ENCODE data around the gene CERS3. TPM values are rescaled to one million over a fixed set of nuclear protein-coding genes. Genes with fewer than 3 reads are reported as not detected.

CERS3 gene
- total RNA-seq, 1 donor from 2014 or later: 43.5 TPM

DNA sequence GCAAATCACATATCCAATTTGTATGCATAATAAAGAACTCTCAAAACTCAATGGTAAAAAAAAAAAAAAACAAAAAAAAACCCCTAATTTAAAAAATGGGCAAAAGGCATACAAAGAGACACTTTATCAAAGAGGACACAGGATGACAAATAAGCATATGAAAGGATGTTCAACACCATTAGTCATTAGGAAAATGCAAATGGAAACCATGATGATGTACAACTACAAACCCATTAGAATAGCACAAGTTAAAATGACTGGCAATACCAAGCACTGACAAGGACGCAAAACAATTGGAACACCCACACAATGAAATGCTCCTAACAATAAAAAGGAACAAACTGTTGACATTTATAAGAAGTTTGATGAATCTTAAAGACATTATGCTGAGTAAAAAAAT lies 123.6 kb downstream of the CERS3 start:
- TF ChIP-seq POLR2AphosphoS5 (IDR thresholded peaks at IDR 0.05; ENCODE audit: insufficient read depth in 1 of 2, low read depth in 1 of 2) (no peak), POLR2A (IDR thresholded peaks at IDR 0.05) (no peak)
- TF ChIP-seq, protein P1, sequence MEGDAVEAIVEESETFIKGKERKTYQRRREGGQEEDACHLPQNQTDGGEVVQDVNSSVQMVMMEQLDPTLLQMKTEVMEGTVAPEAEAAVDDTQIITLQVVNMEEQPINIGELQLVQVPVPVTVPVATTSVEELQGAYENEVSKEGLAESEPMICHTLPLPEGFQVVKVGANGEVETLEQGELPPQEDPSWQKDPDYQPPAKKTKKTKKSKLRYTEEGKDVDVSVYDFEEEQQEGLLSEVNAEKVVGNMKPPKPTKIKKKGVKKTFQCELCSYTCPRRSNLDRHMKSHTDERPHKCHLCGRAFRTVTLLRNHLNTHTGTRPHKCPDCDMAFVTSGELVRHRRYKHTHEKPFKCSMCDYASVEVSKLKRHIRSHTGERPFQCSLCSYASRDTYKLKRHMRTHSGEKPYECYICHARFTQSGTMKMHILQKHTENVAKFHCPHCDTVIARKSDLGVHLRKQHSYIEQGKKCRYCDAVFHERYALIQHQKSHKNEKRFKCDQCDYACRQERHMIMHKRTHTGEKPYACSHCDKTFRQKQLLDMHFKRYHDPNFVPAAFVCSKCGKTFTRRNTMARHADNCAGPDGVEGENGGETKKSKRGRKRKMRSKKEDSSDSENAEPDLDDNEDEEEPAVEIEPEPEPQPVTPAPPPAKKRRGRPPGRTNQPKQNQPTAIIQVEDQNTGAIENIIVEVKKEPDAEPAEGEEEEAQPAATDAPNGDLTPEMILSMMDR (IDR thresholded peaks at IDR 0.05): no peak

GRCh38 chr15:100400996-100401395 lies 127.8 kb downstream of the CERS3 start:
- no peak overlapping the region for H3K4me3 ChIP-seq
- no peaks in the 10 kb centered on the region for H3K36me3 ChIP-seq
- intact Hi-C loops (cut with DNase I): no loop called here
- DNase-seq (ENCODE audit: extremely low spot score in 2 of 2): no peak
- H3K9me3 ChIP-seq: no peaks in the 10 kb centered on the region
- H3K27ac ChIP-seq: no peak overlapping the region
- no peak for TF ChIP-seq POLR2AphosphoS5 (IDR thresholded peaks at IDR 0.05; ENCODE audit: insufficient read depth in 1 of 2, low read depth in 1 of 2)
- TF ChIP-seq, protein P1 (IDR thresholded peaks at IDR 0.05): no peak
- no peak for TF ChIP-seq POLR2A (IDR thresholded peaks at IDR 0.05)
- no peaks in the 10 kb centered on the region for H3K27me3 ChIP-seq
- no peaks in the 10 kb centered on the region for H3K4me1 ChIP-seq

More for the DNA sequence above, 123.6 kb downstream of the CERS3 start:
- no peaks in the 10 kb centered on the region for H3K4me1 ChIP-seq
- H3K27me3 ChIP-seq: no peaks in the 10 kb centered on the region
- intact Hi-C loops (cut with DNase I): no loop called here
- no peak for DNase-seq (ENCODE audit: extremely low spot score in 2 of 2)
- no peak overlapping the region for H3K27ac ChIP-seq
- no peaks in the 10 kb centered on the region for H3K9me3 ChIP-seq
- no peaks in the 10 kb centered on the region for H3K36me3 ChIP-seq
- no peak overlapping the region for H3K4me3 ChIP-seq

GRCh38 chr15:100394736-100395440 lies 133.9 kb downstream of the CERS3 start:
- Histone ChIP-seq H3K9me3 (no peaks in the 10 kb centered on the region), H3K27me3 (no peaks in the 10 kb centered on the region), H3K27ac (no peak overlapping the region), H3K4me3 (no peak overlapping the region), H3K36me3 (no peaks in the 10 kb centered on the region), H3K4me1 (no peaks in the 10 kb centered on the region)
- TF ChIP-seq POLR2A (IDR thresholded peaks at IDR 0.05) (no peak), POLR2AphosphoS5 (IDR thresholded peaks at IDR 0.05; ENCODE audit: insufficient read depth in 1 of 2, low read depth in 1 of 2) (no peak)
- TF ChIP-seq, protein P1 (IDR thresholded peaks at IDR 0.05): no peak
- DNase-seq (ENCODE audit: extremely low spot score in 2 of 2): no peak
- intact Hi-C loops (cut with DNase I): no loop called here

- intact Hi-C loops (cut with DNase I): no loop called here
- DNase-seq (ENCODE audit: extremely low spot score in 2 of 2): no peak
- no peaks in the 10 kb centered on the region for H3K9me3 ChIP-seq
Measured at GRCh38 chr15:100393008-100393407, 135.7 kb downstream of the CERS3 start.

More at GRCh38 chr15:100393008-100393407, 135.7 kb downstream of the CERS3 start:
- Histone ChIP-seq H3K27me3 (no peaks in the 10 kb centered on the region), H3K27ac (no peak overlapping the region), H3K4me3 (no peak overlapping the region), H3K36me3 (no peaks in the 10 kb centered on the region), H3K4me1 (no peaks in the 10 kb centered on the region)
- no peak for TF ChIP-seq POLR2A (IDR thresholded peaks at IDR 0.05)
- TF ChIP-seq POLR2AphosphoS5 (IDR thresholded peaks at IDR 0.05; ENCODE audit: insufficient read depth in 1 of 2, low read depth in 1 of 2): no peak
- TF ChIP-seq, protein P1 (IDR thresholded peaks at IDR 0.05): no peak

All from vagina (tissue), 2 donors.